GM12873 (cell line): ENCODE data around the gene NLRC3.

Experiments
- TF ChIP-seq, protein P1 (sequence below): IDR thresholded peaks from 2 replicates; pipeline ENCODE4 v1.5.1; 2012; ENCODE audit warnings: low read depth, mild to moderate bottlenecking, moderate library complexity, low read length, control low read depth; ENCODE audit not compliant: insufficient read depth; ENCODE audit errors: missing control alignments

Gene NLRC3

GRCh38 chr16:3582276-3583165 lies 5.3 kb upstream of the NLRC3 start:
- TF ChIP-seq, protein P1, sequence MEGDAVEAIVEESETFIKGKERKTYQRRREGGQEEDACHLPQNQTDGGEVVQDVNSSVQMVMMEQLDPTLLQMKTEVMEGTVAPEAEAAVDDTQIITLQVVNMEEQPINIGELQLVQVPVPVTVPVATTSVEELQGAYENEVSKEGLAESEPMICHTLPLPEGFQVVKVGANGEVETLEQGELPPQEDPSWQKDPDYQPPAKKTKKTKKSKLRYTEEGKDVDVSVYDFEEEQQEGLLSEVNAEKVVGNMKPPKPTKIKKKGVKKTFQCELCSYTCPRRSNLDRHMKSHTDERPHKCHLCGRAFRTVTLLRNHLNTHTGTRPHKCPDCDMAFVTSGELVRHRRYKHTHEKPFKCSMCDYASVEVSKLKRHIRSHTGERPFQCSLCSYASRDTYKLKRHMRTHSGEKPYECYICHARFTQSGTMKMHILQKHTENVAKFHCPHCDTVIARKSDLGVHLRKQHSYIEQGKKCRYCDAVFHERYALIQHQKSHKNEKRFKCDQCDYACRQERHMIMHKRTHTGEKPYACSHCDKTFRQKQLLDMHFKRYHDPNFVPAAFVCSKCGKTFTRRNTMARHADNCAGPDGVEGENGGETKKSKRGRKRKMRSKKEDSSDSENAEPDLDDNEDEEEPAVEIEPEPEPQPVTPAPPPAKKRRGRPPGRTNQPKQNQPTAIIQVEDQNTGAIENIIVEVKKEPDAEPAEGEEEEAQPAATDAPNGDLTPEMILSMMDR = no peak

DNA sequence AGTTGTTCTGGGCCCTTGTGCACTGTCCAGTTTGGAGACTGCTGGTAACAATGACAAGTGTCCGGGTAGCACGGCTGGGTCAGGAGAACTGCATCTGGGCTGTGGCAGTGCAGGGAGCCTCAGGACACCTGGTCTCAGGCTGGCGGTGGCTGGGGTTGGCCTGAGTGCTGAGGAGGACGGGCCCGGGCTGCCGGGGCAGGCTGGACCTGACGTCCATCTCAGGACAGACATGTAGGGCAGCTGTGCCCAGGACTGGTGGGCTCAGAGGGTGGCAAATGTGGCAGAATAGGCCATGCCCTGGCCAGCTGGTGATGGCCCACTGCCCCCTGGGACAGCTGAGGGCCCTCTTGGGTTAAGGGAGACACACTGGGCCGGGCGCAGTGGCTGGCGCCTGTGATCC lies 4.2 kb upstream of the NLRC3 start:
- TF ChIP-seq, protein P1 = no peak

GRCh38 chr16:3580686-3581085 lies 3.5 kb upstream of the NLRC3 start:
- TF ChIP-seq, protein P1 = no peak

DNA sequence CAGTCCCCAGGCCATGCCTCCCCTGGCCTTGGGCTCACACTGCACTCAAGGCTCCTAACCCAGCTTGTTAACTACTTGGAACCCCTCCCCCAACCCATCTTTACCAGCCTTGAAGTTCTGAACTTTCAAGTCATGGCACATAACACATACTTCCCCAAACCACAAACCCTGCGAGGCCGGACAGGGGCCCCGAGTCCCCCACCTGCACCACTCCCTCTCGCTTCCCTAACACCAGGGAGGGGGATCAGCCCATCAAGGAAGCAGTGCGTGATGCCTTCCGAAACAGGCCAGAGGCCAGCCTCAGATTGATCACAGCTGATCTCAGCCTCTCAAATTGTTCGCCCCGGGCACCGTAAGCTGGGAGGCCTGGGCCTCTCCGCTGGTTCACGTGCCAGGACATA lies 3.0 kb upstream of the NLRC3 start:
- TF ChIP-seq, protein P1 = no peak

GRCh38 chr16:3579776-3580175 lies 2.6 kb upstream of the NLRC3 start:
- TF ChIP-seq, protein P1 = no peak

GRCh38 chr16:3578610-3579551 lies 1.7 kb upstream of the NLRC3 start:
- TF ChIP-seq, protein P1 = no peak

DNA sequence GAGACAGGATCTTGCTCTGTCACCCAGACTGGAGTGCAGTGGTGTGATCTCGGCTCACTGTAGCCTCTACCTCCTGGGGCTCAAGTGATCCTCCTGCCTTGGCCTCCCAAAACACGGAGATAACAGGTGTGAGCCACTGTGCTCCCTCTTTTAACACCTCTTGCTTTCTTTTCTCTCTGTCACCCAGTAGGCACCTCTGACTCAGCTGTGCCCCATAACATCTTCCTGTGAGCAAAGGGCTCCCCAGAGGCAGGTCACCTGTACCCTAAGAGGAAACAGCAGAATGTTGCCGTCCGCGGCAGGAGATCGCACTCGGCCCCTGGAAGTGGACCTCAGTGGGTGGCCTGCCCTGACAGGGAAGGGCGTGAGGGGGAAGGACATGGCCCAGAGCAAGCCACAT lies 918 bp upstream of the NLRC3 start:
- TF ChIP-seq, protein P1 = no peak
